Measurements from ENCODE around the gene MBP. TPM values are rescaled to one million over a fixed set of nuclear protein-coding genes. Genes with fewer than 3 reads are reported as not detected.
"Not testable (repeated sequence)": the region's sequence is repeated elsewhere in the genome, so short reads cannot be mapped to it uniquely, and the experiment has no call there.

The MBP gene
- total RNA-seq, 2 experiments from 2014 or later, result 138 to 148 TPM

DNA sequence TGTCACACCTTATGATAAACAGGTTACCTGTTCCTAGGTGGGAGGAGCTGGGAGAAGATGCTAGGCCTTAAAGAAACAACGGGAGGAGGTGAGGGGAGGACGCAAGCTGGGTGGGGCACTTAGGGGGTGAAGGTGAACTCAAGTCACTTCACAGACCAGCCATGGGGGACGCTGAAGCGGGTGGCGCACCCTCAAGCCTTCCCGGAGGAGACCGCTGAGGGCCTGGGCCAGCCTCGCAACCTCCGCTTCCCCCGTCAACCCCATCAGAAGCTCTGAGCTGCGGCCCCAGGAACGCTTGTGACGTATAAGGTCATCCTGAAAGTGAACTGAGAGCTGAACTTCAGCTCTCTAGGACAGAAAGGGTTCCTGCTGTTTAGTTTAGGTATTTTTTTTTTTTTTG, 133.5 kb downstream of the MBP start:
- H3K9me3 Mint-ChIP-seq, result no peaks in the 10 kb centered on the region
- H3K4me3 Mint-ChIP-seq, result no peak overlapping the region
- no peaks in the 10 kb centered on the region for H3K36me3 Mint-ChIP-seq
- H3K27me3 Mint-ChIP-seq, result peaks cover 7% of the 10 kb centered on the region
- H3K4me1 Mint-ChIP-seq, result peaks cover 12% of the 10 kb centered on the region
- DNase-seq (no peak), ATAC-seq (ENCODE audit: low read depth) (no peak)
- POLR2A ChIA-PET, result no interaction called here
- H3K27ac Mint-ChIP-seq, result no peak overlapping the region

DNA sequence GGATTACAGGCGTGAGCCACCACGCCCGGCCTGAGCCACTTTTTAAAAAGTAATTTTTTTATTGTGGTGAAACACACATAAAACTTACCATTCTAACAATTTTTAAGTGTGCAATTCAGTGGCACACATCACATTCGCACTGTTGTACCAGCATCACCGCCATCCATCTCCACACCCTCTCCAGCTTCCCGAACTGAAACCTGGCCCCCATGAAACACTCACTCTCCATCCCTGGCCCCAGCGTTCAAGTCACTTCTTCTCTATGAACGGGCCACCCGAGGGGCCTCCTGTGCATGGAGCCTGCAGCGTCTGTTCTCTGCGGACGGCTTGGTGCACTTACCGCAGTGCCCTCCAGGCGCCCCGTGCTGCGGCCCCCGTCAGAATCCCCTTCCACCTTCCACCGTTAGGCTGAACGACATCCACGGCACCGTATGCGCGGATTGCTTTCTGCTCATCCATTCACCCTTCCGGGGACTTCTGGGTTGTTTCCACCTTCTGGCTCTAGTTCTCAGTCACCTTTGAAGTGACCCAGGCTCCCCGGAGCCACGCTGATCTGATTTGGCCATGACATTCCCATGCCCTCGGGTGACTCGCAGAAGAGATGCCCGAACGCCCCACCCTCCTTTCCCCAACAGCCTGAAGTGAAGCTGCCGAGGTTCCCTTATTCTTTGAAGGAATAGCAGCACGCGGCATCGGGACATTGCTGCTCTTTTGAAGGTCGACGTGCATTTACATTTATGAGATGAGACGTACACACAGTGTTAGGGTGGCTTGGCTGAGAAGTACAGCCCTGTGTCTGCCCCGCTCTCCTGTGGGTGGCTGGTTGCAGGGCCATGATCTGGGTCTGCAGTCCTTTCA, 134.4 kb downstream of the MBP start:
- no peak overlapping the region for H3K27ac Mint-ChIP-seq
- POLR2A ChIA-PET, result no interaction called here
- DNase-seq (no peak), ATAC-seq (ENCODE audit: low read depth) (no peak)
- no peak overlapping the region for H3K4me3 Mint-ChIP-seq
- H3K4me1 Mint-ChIP-seq, result peaks cover 7% of the 10 kb centered on the region
- peaks cover 7% of the 10 kb centered on the region for H3K27me3 Mint-ChIP-seq
- no peaks in the 10 kb centered on the region for H3K9me3 Mint-ChIP-seq
- no peaks in the 10 kb centered on the region for H3K36me3 Mint-ChIP-seq

DNA sequence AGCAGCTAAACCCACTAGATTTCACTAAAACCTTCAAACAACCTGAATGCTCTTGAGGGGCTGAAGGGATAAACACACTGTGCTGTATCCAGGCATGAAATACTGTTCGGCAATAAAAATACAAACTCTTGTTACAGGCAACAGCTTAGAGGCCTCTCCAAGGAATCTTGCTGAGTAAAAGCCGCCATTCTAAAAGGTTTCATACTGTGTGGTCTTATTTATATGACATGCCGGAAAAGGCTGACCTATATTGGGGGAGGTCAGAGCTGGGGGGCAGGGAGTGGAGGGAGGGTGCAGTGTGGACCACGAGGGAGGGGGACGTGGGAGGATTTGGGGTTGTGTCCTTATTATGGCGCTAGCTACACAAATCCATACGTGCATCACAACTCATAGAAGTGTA, 136.2 kb downstream of the MBP start:
- H3K9me3 Mint-ChIP-seq, result no peaks in the 10 kb centered on the region
- H3K36me3 Mint-ChIP-seq, result no peaks in the 10 kb centered on the region
- no peak for DNase-seq
- no peak for ATAC-seq (ENCODE audit: low read depth)
- H3K4me3 Mint-ChIP-seq, result no peak overlapping the region
- peaks cover 7% of the 10 kb centered on the region for H3K4me1 Mint-ChIP-seq
- POLR2A ChIA-PET, result no interaction called here
- no peak overlapping the region for H3K27ac Mint-ChIP-seq
- peaks cover 7% of the 10 kb centered on the region for H3K27me3 Mint-ChIP-seq

DNA sequence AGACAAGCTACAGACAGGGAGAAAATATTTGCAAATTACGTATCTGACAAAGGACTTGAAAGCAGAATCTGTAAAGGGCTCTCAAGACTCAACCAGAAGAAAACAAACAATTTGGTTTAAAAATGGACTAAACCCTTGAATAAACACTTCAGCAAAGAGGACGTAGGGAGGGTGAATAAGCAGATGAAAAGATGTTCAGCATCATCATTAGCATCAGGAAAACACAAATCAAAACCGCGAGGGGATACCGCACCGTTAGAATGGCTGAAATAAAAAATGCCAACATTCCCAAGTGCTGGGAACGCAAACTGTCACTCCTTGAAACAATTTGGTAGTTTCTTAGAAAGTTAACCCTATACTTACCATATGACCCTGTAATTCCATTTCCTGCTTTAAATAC, 136.7 kb downstream of the MBP start:
- Mint-ChIP-seq H3K9me3 (no peaks in the 10 kb centered on the region), H3K36me3 (no peaks in the 10 kb centered on the region), H3K4me3 (no peak overlapping the region), H3K27me3 (peaks cover 7% of the 10 kb centered on the region), H3K4me1 (peaks cover 7% of the 10 kb centered on the region), H3K27ac (no peak overlapping the region)
- DNase-seq, result no peak
- no peak for ATAC-seq (ENCODE audit: low read depth)
- POLR2A ChIA-PET, result no interaction called here

DNA sequence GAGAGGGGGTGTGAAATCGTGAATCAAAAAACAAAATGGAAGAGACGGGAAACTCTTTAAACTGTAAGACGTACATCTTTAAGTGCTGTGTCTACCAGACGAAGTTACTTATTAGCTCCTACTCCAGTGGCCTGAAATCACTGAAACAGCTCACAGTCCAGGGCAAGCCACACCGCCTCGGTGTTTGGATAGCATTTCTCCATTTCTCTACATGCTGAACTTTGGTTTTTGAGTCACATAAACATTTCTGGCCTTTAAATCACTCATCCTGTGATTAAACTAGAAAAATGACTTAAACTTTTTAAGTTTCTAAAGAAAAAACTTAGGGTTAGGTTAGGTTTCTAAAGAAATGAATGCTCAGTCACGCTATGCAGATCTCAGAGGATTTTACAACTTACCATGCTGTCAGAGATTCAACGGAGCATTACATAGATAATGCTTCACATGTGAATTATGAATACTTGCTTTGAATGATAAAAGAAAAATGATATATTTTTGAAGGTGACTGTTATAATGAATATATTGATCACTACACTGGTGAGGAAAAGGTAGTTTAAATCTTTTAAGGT, 138.4 kb downstream of the MBP start:
- DNase-seq (no peak), ATAC-seq (ENCODE audit: low read depth) (no peak)
- peaks cover 7% of the 10 kb centered on the region for H3K27me3 Mint-ChIP-seq
- no peaks in the 10 kb centered on the region for H3K4me1 Mint-ChIP-seq
- H3K36me3 Mint-ChIP-seq, result no peaks in the 10 kb centered on the region
- no peaks in the 10 kb centered on the region for H3K9me3 Mint-ChIP-seq
- no peak overlapping the region for H3K4me3 Mint-ChIP-seq
- no peak overlapping the region for H3K27ac Mint-ChIP-seq
- POLR2A ChIA-PET, result interaction anchor here (0.6 kb wide), 1 partner anchor 137 kb away, joined by 3 read pairs; no protein-coding TSS in a partner anchor

DNA sequence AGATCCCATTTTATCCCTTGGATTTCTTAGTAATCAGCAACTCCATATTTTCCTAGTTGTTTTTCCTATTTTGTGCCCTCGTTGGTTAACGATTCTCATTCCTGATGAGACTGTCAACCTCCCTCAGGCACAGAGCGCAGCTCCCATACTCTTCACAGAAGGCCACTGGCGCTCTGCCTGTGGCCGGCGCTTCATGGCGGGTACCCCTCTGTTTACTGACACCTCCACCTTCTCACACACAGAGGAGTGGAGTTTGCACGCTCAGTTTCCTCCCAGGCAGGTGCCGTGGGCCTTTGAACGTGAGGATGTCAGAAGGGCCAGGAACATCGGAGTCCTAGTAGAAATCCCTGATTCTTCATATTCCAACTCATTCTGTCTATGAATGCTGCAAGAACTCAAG, 139.0 kb downstream of the MBP start:
- Mint-ChIP-seq H3K27me3 (peaks cover 7% of the 10 kb centered on the region), H3K4me3 (no peak overlapping the region), H3K4me1 (no peaks in the 10 kb centered on the region), H3K36me3 (no peaks in the 10 kb centered on the region), H3K9me3 (no peaks in the 10 kb centered on the region), H3K27ac (no peak overlapping the region)
- POLR2A ChIA-PET, result no interaction called here
- DNase-seq (no peak), ATAC-seq (ENCODE audit: low read depth) (no peak)

DNA sequence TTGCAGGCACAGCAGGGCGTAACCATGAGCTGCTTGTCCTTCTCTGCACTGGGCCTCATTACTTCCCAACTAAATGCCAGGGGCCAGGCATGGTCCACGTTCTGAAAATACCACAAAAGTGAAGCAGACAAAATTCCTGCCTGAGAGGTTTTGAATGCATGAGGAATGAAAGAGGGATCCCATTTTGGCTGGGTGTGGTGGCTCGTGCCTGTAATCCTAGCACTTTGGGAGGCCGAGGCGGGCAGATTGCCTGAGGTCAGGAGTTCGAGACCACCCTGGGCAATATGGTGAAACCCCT, 139.5 kb downstream of the MBP start:
- POLR2A ChIA-PET, result no interaction called here
- ATAC-seq (ENCODE audit: low read depth) (no peak), DNase-seq (no peak)
- no peak overlapping the region for H3K4me3 Mint-ChIP-seq
- no peaks in the 10 kb centered on the region for H3K4me1 Mint-ChIP-seq
- peaks cover 7% of the 10 kb centered on the region for H3K27me3 Mint-ChIP-seq
- H3K36me3 Mint-ChIP-seq, result no peaks in the 10 kb centered on the region
- H3K27ac Mint-ChIP-seq, result no peak overlapping the region
- H3K9me3 Mint-ChIP-seq, result no peaks in the 10 kb centered on the region

DNA sequence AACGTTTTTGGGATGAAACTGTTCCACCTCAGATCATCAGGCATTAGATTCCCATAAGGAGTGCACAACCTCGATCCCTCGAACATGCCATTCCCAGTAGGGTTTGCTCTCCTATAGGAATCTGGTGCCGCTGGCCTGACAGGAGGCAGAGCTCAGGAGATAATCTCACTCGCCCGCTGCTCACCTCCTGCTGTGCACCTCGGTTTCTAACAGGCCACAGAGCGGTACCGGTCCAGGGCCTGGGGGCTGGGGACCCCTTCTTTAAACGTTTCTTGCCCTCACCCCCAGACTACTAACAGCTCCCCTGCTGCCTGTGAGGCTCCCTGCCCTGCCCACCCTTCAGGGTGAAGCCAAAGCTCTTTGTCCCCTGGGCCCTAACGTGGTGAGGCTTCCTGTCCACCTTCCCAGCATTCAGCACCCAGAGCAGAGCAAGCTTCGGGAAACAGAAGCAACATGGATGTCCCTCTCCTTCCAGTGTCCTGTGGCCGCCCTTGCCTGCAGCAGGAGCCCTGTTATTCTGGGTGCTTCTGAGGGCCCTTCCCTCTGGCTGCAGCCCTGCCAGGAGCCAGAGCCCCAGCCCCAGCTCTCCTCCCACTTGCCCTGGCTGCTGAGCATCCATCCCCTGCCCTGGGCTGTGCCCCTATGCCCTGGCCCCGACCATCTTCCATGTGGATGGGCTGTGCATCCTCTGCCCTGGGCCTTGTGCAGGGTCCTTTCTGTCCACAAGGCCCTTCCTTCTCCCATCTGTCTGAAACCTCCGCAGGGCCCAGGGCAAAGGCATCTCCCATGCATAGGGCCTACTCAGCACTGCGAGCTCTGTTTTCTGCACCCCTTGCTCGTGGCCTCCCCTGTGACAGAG, 140.1 kb downstream of the MBP start:
- POLR2A ChIA-PET, result no interaction called here
- Mint-ChIP-seq H3K27ac (no peak overlapping the region), H3K4me1 (no peaks in the 10 kb centered on the region), H3K9me3 (no peaks in the 10 kb centered on the region), H3K4me3 (no peak overlapping the region), H3K36me3 (no peaks in the 10 kb centered on the region), H3K27me3 (peaks cover 7% of the 10 kb centered on the region)
- ATAC-seq (ENCODE audit: low read depth), result no peak
- DNase-seq, result no peak

DNA sequence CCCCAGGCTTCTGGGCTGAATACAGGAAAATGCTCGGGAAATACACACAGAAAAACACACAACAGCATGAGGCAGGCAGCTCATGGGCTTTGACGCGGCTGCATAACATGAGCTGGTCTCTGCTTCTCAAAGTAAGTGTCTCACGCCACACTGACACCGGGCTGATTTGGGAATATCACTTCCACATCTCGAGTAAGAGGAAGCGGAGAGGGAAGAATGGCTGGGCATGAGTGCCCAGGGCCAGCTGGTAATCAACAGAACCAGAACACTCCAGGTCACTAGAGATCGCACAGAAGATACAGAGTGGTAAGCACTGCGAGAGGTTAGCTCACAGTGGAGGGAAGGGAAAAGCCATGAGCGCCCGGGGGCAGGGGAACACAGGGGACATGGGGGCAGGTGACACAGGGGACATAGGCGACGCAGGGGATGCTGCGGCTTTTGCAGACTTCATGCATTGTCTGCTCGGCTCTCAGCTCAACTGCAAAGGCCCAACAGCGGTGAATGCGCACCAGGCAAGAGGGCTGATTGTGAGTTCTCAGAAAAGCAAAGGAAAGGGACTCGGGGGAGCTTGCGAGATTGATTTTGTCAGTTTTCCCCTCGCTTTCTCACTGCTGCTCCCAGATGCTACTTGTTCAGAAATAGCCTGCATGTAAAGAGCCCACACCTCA, 141.4 kb downstream of the MBP start:
- POLR2A ChIA-PET, result no interaction called here

DNA sequence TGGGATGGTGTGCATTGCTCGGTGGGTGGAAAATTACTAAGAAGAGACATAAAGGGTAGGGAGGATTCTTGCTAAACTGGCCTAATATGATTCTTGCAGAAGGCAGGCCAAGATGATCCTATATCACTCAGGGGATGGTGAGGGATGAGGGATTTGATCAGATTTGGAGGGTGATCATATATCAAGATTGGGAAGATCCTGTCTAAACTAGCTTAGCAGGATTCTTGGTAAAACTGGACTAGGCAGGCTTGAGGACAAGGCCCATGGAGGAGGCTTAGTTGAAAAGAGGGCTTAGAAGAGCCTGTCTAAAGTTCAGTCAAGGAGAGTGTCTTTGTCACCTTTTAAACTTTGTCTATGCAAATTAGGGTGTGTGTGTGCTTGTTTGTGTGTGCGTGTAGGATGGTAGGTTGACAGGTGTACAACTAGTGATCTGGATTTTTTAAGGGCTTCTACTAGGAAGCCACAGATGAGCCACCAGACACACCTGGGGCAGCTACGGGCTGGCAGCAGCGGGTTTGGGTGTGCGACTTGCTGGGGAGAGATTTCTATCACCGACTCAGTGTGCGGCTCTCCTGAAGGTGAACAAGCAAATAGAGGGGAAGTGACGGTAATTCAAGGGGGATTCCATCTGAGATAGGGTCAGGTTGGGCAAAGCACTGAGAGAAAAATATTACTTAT, 142.1 kb downstream of the MBP start:
- POLR2A ChIA-PET; H3K27me3 Mint-ChIP-seq; H3K4me1 Mint-ChIP-seq; H3K27ac Mint-ChIP-seq; H3K4me3 Mint-ChIP-seq; DNase-seq; H3K9me3 Mint-ChIP-seq; H3K36me3 Mint-ChIP-seq; ATAC-seq (ENCODE audit: low read depth): not testable (repeated sequence)

More for the DNA sequence above, 141.4 kb downstream of the MBP start:
- Mint-ChIP-seq H3K27me3 (peaks cover 7% of the 10 kb centered on the region), H3K36me3 (no peaks in the 10 kb centered on the region), H3K27ac (no peak overlapping the region), H3K9me3 (no peaks in the 10 kb centered on the region), H3K4me3 (no peak overlapping the region), H3K4me1 (no peaks in the 10 kb centered on the region)
- DNase-seq, result no peak
- ATAC-seq (ENCODE audit: low read depth), result no peak

DNA sequence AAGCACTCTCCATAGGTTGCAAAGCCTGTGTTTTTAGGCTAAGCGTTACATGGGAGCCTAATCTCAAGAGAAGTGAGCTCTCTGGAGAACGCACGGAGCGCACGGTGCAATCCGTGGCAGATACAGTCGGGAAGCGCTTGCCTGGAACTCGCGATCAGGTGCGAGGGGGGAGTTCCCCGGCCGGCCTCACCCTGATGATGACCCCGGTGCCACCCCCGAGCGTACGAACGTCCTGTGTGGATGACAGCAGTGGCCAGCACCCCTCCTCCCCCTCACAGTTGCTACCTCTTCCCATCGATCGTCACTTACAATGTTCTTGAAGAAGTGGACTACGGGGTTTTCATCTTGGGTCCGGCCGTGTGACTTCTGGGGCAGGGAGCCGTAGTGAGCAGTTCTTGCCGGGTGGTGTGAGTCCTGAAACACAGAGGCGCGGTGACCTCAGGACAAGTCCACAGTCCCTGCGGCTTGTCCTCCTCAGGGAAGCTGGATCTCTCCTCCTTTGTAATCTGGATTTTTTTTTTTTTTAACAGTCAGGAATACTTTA, 142.9 kb downstream of the MBP start:
- Mint-ChIP-seq H3K36me3 (no peaks in the 10 kb centered on the region), H3K27ac (no peak overlapping the region), H3K9me3 (no peaks in the 10 kb centered on the region), H3K4me3 (no peak overlapping the region), H3K27me3 (no peaks in the 10 kb centered on the region), H3K4me1 (no peaks in the 10 kb centered on the region)
- DNase-seq (no peak), ATAC-seq (ENCODE audit: low read depth) (no peak)
- POLR2A ChIA-PET, result no interaction called here

DNA sequence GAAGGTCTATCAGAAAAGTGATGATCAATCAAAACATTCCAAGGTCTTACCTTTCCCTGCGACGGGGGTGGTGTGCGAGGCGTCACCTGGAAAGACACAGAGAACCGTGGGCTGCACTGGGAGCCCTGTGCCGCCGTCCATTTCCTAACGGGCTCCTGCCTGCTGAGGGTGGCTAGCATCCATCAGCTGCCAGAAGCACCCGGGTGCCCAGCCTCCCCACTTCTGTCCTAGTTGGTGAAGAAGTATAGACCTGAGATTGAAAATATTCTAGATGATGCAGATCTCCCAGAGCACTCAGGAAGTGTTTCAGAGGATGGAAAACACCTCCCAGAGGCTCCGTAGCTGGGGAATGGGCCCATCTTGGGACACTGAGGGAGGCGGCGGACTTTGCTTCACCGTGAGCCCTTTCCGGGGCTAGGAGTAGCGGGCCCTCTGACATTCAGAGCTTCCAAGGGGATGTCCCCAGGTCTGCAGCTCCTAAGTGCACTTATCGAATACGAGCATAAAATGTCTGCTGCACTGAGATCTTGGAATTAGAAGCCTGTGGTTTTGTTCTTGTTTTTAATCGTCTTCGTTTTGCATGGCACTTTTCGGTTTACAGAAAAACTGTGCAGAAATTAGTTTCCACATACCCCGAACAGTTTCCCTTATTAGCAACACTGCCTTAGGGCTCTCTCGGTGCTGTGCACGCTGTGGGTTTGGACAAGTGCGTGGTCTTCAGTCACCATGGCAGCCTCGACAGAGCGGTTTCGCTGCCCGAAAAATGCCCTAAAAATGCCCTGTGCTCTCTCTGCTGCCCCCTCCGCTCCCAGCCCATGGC, 143.5 kb downstream of the MBP start:
- H3K4me3 Mint-ChIP-seq, result no peak overlapping the region
- H3K9me3 Mint-ChIP-seq, result no peaks in the 10 kb centered on the region
- no peaks in the 10 kb centered on the region for H3K4me1 Mint-ChIP-seq
- H3K36me3 Mint-ChIP-seq, result no peaks in the 10 kb centered on the region
- ATAC-seq (ENCODE audit: low read depth) (no peak), DNase-seq (no peak)
- H3K27me3 Mint-ChIP-seq, result no peaks in the 10 kb centered on the region
- H3K27ac Mint-ChIP-seq, result no peak overlapping the region
- POLR2A ChIA-PET, result no interaction called here

Data from activated naive CD8-positive, alpha-beta T cell treated with anti-CD3 and anti-CD28 coated beads, Interleukin-2, amount 10 ng/mL, durations not matched to agents 7 days and 5 days (primary cell).